Tongue (tissue), 2 donors: Measurements from ENCODE around the gene TH. TPM values are rescaled to one million over a fixed set of nuclear protein-coding genes. Genes with fewer than 3 reads are reported as not detected.

Experiments
- DNase-seq: peaks from one replicate; pipeline ENCODE4 v3.0.0-alpha.2; 2015
- total RNA-seq: library from RNA; depleted of rRNA; stranded (reverse); fragments of >200 nt; gene quantifications from one replicate; pipeline ENCODE4 v1.2.3, GENCODE V29; 2014

Gene TH
- total RNA-seq, 1 donor from 2014 or later, result 0.62 TPM

- DNase-seq, result no peak
These were observed 11.8 kb downstream of the TH start for GRCh38 chr11:2159536-2160413.

DNA sequence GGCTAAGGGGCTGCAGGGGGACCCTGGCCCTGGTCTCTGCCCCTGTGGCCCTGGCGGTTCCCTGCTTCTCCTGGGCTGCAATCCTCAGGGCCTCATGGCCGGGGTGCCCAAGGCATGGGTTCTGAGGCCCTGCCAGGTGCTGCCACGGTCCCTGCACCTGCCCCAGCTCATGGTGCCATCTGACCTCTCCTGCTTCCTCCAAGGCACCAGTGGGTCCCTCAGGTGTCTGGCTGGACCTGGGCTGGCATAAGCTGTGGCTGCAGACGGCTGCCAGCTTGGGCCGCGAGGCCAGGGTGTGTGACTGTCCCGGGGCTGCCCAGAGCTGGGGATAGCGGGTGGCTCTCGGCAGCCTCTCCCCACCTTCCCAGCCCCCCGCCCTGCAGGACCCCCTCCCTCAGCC lies 12.6 kb downstream of the TH start:
- no peak for DNase-seq

- DNase-seq, result no peak
These were observed 13.3 kb downstream of the TH start for GRCh38 chr11:2158296-2158737.

GRCh38 chr11:2157294-2158040 lies 14.1 kb downstream of the TH start:
- DNase-seq, result no peak

GRCh38 chr11:2156416-2157182 lies 15.0 kb downstream of the TH start:
- DNase-seq, result peak; percentile 82

GRCh38 chr11:2155511-2155910 lies 16.1 kb downstream of the TH start:
- DNase-seq, result no peak

DNA sequence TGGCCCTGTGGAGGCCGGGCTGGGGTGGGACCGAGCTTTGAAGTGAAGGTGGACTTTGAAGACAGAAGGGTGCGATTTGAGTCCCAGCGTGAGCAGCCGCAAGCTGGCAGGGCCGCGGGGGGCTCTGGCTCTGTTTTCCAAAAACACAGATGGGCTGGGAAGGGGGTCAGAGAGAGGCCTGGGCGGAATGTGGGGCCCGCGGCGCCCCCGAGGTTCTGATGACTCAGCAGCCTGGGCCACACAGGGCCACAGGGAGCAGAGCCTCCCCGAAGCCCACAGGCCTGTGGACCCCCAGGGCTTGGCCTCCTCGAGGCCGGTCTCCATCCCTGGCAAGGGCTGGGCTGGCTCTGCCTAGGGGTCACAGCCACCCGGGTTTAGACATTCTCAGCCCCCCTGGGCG lies 16.7 kb downstream of the TH start:
- no peak for DNase-seq

DNA sequence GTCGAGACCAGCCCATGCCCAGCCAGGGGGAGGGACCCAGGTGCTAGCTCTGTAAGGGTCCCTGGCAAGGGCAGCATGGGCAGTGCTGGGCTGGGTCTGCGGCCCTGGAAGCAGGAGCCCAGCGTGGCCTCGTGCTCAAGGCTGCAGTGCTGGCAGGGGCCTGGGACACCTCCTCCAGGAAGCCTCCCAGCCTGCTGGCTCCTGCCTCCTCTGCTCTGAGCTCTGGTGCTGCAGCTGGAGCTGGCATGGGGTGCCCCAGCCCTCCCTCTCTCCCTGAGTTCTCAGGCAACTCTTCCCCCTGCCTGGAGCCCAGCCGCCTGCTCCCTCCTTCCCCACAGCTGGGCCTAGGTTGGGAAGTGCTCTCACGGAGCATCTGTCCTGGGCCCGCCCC lies 17.4 kb downstream of the TH start:
- DNase-seq, result no peak

GRCh38 chr11:2153581-2154194 lies 17.9 kb downstream of the TH start:
- no peak for DNase-seq

DNA sequence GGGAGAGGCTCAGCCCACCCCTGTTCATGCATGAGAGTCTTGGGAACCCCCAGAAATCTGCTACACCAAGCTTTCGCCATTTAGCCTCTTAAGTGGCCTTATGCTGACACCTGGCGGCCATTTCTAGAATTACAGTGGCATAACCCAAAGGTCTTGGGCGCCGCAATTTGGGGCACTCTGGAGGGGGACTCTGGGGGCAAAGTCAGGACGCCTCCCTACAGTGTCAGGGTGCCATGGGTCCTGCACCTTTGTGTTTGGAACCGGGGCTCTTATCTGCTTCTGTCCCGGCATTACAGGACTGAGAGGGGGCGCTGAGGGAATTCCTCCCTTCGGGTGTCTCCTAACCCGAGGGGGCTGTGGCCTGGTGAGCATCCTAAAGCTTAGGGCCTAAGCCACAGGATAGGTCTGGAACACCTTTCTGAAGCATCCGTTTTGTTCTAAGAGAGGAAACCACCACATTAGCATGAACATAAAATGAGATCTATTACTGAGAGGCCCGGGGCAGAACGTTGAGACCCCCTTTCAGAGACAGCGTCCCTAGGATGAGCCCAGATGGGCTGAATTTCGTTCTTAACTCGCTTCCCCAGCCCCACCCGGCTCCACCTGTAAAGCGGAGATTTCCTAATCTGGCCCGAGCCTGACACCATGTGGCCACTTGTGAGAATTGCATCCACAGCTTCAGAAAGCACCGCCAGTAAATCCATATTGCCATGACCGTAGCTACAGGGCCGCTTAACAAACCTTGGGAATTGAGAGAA lies 19.9 kb downstream of the TH start:
- DNase-seq, result peak; percentile 95

DNA sequence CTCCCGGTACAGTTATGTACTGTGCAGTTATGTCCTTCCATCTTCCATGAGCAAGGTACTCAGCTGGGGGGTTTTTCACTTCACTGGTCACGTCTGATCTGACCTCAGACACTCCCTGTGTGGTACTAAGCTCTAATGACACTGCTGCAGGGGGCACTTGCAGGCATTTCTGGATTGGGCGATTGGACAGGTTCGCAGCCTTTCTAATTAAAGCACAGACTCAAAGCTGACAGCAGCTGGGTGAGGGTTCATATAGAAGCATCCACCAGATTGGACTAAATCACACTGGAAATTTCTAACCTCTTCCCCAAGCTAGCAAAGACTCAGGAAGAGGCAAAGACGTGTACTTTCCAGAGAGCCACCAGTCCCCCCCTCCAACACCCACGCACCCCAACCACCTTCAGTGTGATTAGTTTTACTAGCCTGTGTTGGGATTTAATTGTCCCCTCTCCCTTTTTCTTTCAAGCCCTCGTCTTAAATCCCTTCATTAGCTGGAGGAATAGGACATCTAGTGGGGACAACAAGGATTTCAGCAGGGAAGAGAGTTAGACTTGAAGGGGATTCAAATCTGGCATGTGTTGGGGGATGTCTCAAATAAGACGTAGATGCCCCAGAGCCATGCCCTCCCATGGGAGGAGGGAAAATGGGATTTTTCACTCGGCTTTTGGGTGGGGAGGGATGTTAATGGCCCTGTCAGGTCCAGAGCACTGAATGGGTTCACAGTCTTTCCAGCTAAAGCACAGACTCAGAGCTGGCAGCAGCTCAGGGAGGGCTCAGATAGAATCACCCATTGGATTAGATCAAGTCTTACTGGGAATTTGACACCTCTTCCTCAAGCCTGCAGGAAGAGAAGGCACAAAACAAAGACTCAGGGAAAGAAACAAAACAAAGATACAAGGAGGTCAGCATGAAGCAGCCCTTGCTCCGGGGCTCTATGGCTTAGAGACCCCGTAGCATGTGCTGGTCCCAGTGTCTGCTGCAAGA lies 21.5 kb downstream of the TH start:
- DNase-seq, result peak; percentile 91

DNA sequence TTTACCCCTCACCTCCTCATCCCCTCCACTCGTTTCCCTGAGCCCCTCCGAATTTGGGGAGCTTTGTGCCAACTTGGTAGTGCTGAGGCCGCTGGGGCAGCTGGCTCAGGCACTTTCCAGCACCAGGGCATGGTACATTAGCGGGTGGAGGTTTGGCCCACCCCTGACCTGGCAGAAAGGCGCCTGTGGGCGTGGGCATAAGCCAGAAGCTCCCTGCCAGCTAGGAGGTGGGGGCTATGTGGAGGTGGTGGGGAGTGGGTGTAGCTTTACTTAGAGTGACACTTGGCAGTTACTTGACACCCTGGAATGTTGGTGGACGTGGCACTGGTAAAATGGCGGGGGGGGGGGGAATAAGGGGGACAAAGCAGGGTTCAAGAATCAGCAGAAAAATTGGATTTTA lies 22.2 kb downstream of the TH start:
- peak; percentile 89 for DNase-seq

DNA sequence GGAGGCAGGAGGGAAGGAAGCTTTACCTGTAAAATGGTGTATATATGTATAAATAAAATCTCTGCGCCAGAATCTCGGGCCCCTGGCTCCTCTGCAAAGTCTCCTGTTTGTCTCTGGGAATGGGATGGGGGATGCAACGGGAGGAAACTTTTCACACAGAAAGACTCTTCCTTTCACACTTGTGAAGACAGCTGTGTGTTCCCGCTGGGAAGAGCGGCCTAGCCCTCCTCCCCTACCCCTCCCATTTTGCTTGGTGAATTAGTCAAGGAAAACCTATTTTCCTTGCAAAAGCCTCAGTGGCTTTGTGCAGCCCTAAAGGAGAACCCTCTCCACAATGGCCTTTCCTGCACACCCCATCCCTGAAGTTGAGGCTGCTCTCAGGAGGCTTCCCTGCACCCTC lies 23.0 kb downstream of the TH start:
- DNase-seq, result peak; percentile 81

DNA sequence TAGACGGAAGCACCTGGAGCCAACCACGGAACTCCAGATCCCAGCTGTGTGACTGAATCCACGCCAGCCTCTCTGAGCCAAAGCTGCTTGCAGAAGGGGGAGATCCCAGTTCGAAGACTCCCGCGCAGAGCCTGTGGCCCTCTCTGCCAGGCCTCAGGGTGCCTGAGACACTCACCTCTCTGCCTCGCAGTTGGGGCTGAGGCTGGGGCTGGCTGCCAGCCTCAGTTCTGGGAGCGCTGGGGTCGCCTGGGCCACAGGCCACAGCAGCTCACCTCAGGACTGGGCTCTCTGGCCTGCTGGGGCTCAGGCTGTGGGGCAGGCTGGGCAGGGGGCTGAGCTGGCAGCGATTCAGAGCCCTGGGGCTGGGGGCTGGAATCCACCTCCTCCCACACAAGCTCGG lies 24.2 kb downstream of the TH start:
- DNase-seq, result peak; percentile 36

DNA sequence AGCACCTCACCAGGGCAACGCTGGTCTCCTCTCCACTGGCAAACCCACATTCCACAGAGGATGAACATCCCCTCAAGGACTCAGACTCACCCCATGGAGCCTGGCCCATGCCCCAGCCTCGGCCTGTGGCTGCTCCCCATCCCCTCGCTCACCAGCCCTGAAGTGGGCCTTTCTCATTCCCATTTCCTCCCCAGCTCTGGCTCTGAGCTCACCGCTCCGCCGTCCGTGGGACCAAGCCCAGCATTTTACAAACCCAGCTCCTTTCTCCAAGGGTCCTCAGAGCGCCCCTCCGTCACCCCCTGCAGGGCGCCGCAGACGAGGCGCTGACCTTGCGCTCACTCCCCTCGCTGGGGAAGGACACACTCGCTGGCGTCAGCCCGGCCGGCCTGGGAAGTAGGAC lies 25.6 kb downstream of the TH start:
- peak; percentile 26 for DNase-seq

DNA sequence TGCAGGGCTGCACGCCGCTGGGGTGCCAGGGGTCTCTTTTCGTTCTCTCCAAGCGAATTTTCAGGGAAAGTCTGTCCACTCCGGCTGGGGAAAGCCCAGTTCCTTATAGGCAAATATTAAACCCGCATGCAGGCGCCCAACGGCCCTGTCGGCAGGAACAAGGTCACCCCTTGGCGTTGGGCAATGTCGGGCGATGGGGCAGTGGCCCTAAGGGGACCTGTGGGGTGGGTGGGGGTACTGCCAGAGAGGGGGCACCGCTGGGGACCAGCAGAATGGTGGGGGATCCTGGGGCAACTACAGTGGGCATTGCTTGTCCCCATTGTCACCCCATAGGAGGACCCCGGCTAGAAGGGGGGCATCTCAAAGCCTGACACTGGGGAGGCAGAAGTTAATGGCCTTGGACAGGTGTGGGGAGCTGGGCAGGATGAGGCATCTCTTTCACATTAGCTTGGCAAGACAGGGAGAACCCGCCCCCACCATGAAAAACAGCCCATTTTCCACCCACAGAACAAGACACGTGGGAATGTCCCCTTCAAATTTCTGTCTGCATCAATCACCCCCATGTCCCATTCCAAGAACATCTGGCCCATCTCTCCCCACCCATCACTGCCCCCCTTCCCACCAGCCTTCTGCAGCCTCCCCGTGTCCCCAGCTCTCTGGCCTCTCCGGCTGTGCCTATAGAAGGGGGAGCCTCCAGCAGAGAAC lies 26.9 kb downstream of the TH start:
- DNase-seq, result peak; percentile 89

DNA sequence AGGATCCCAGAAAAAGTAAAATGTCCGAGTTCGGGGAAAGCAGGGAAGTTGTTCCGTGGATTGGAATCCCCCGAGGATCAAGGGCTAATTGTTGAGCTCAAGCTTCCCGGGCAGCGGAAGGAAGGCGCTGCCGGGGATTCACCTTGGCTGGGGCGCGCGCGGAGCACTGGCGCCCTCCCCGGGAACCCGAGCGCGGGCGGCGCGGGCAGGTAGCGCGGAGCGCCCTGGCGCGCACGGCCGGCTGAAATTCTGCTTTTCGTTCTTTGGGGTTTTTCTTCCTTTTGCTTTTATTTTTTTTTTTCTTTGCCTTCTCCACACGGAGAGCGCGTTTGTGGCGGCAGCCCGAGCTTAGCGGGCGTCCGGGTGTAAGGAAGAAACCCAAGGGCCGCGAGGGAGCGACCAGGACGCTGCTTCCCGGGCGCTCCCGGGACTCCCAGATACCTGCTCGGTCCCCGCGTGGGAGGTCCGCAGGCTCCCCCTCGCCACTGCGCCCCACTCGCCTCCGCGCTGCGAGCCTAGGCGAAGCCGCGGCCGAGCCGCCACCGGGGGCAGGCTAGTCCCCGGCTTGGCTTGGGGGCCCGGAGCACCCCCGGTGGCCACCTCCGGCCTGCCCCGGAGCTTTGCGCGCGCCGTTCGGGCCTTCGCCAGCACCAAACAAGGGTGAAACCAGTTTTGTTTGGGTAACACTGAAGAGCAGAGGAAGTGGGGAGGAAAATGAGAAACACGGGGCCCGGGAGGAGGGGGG lies 27.6 kb downstream of the TH start:
- peak; percentile 61 for DNase-seq

GRCh38 chr11:2143477-2143798 lies 28.2 kb downstream of the TH start:
- DNase-seq, result no peak

DNA sequence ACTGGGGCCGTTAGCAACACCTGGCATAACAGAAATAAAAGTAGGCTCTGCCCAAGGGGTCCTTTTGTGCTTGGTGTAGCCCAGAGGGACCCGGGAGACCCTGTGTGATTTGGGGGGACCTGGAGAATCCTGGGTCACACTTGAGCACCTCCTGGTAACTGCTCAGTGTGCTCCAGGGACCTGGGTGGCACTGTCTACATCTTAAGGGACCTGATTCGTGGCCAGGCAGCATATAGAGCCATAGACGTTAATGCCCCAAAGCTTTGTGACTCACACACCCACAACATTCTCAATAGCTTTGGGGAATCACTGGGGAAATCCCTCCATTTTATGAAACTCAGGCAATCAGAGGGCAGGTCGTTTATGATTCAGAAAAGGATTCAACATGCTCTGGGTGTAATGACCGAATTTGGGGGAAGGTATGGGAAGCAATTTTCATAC lies 28.8 kb downstream of the TH start:
- DNase-seq, result peak; percentile 57
